Vagina (tissue), 2 donors: ENCODE data around the gene UMOD.

ENCODE experiments used
- POLR2AphosphoS5 ChIP-seq, 2 donors: sonication (generic); formaldehyde crosslinking; IDR thresholded peaks; one replicate each; pipeline ENCODE4 v1.9.0; 2017; ENCODE audit warnings: antibody characterized with exemption in 2 of 2, mild to moderate bottlenecking in 2 of 2, low read depth in 1 of 2; ENCODE audit not compliant: insufficient read depth in 1 of 2
- TF ChIP-seq, protein P1 (sequence below), 3 experiments: fragments of 450-650 bp in 2 of 3; fragments of 200-600 bp in 1 of 3; sonication (generic) in 1 of 3; IDR thresholded peaks; one replicate each; pipeline ENCODE4 v1.5.1; 2017 to 2019; ENCODE audit warnings: antibody characterized with exemption in 3 of 3, mild to moderate bottlenecking in 2 of 3, moderate library complexity in 2 of 3

DNA sequence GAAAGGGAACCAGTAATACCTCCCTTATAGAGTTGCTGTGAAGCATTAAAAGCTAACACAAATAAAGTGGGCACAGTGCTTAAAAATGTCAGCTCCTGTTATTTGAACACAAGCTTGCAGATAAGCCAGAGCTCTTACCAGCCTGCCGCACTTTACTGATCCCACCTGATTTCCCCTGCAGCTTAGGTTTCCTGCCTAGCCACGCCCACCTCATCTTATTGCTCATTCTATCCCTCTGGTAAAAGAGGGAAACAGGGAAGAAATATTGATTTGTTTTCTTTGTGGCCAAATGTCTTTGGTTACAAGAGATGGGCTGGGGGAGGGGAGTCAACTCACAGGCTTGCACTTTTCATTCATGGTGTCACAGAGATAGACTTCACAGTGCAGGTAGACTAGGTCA is 15.6 kb downstream of the UMOD start:
- TF ChIP-seq, protein P1, sequence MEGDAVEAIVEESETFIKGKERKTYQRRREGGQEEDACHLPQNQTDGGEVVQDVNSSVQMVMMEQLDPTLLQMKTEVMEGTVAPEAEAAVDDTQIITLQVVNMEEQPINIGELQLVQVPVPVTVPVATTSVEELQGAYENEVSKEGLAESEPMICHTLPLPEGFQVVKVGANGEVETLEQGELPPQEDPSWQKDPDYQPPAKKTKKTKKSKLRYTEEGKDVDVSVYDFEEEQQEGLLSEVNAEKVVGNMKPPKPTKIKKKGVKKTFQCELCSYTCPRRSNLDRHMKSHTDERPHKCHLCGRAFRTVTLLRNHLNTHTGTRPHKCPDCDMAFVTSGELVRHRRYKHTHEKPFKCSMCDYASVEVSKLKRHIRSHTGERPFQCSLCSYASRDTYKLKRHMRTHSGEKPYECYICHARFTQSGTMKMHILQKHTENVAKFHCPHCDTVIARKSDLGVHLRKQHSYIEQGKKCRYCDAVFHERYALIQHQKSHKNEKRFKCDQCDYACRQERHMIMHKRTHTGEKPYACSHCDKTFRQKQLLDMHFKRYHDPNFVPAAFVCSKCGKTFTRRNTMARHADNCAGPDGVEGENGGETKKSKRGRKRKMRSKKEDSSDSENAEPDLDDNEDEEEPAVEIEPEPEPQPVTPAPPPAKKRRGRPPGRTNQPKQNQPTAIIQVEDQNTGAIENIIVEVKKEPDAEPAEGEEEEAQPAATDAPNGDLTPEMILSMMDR (IDR thresholded peaks at IDR 0.05): no peak
- TF ChIP-seq POLR2AphosphoS5 (IDR thresholded peaks at IDR 0.05; ENCODE audit: insufficient read depth in 1 of 2, low read depth in 1 of 2): no peak
